Keratinocyte (primary cell): Measurements from ENCODE around the gene LHX3. TPM values are rescaled to one million over a fixed set of nuclear protein-coding genes. Genes with fewer than 3 reads are reported as not detected.

Experiments used
- DNase-seq: peaks from one replicate; pipeline ENCODE4 v3.0.0-alpha.2; 2011; ENCODE audit warnings: low read depth, missing footprints, low spot score
- FAIRE-seq: peaks from 2 replicates; lab custom pipeline; 2011; peaks lifted over from hg19 to GRCh38; lab: Jason Lieb, UNC
- H2AFZ ChIP-seq: 2 replicates; pipeline ENCODE4 v1.6.0; 2012; ENCODE audit warnings: low read length, control low read depth, inconsistent platforms; ENCODE audit not compliant: control insufficient read depth
- H3K27ac ChIP-seq: 2 replicates; pipeline ENCODE4 v1.5.1; 2011; ENCODE audit warnings: low read length; ENCODE audit not compliant: control insufficient read depth, insufficient read depth
- H3K27me3 ChIP-seq: 3 replicates; pipeline ENCODE4 v1.6.0; 2011; ENCODE audit warnings: low read length; ENCODE audit not compliant: control insufficient read depth, insufficient read depth; ENCODE audit errors: extremely low read depth
- H3K36me3 ChIP-seq, 2 experiments: 2 replicates in 1 of 2; 3 replicates in 1 of 2; pipeline ENCODE4 v1.5.1; 2011; ENCODE audit warnings: low read length in 2 of 2, mild to moderate bottlenecking in 1 of 2; ENCODE audit not compliant: control insufficient read depth in 2 of 2, insufficient read depth in 2 of 2; ENCODE audit errors: extremely low read depth in 1 of 2
- H3K4me1 ChIP-seq: 3 replicates; pipeline ENCODE4 v1.5.1; 2011; ENCODE audit warnings: low read length; ENCODE audit not compliant: control insufficient read depth, insufficient read depth; ENCODE audit errors: extremely low read depth
- H3K4me2 ChIP-seq: 3 replicates; pipeline ENCODE4 v1.6.0; 2011; ENCODE audit warnings: low read depth, low read length; ENCODE audit not compliant: control insufficient read depth, insufficient read depth; ENCODE audit errors: extremely low read depth
- H3K4me3 ChIP-seq, 3 experiments: fragments of 200-600 bp in 1 of 3; sonication (generic) in 1 of 3; 2 replicates in 2 of 3; 3 replicates in 1 of 3; pipeline ENCODE4 v1.5.1; 2011 to 2016; ENCODE audit warnings: low read length in 3 of 3, mild to moderate bottlenecking in 3 of 3, control low read depth in 2 of 3, inconsistent platforms in 1 of 3, low read depth in 1 of 3, mixed read lengths in 1 of 3, mixed run types in 1 of 3, moderate library complexity in 1 of 3; ENCODE audit not compliant: control insufficient read depth in 2 of 3, insufficient read depth in 2 of 3; ENCODE audit errors: extremely low read depth in 1 of 3
- H3K79me2 ChIP-seq: 2 replicates; pipeline ENCODE4 v1.6.0; 2012; ENCODE audit warnings: low read length; ENCODE audit not compliant: control insufficient read depth, insufficient read depth
- H3K9ac ChIP-seq: 3 replicates; pipeline ENCODE4 v1.6.0; 2011; ENCODE audit warnings: low read length; ENCODE audit not compliant: control insufficient read depth, insufficient read depth; ENCODE audit errors: extremely low read depth
- H3K9me1 ChIP-seq: 3 replicates; pipeline ENCODE4 v1.6.0; 2011; ENCODE audit warnings: low read length; ENCODE audit not compliant: control insufficient read depth, insufficient read depth; ENCODE audit errors: extremely low read depth
- H3K9me3 ChIP-seq: 2 replicates; pipeline ENCODE4 v1.5.1; 2012; ENCODE audit warnings: low read depth, low read length; ENCODE audit not compliant: control insufficient read depth
- H4K20me1 ChIP-seq: 3 replicates; pipeline ENCODE4 v1.6.0; 2011; ENCODE audit warnings: low read length; ENCODE audit not compliant: control insufficient read depth, insufficient read depth; ENCODE audit errors: extremely low read depth
- EZH2 ChIP-seq: IDR thresholded peaks from one replicate; pipeline ENCODE4 v1.6.1; 2012; ENCODE audit warnings: inconsistent platforms, mild to moderate bottlenecking, low read length, moderate library complexity
- dilution Hi-C: fragments of 300-500 bp; cut with MboI; formaldehyde crosslinking; loops from one replicate; pipeline ENCODE4 v1.7.0; 2020; ENCODE audit warnings: low sequenced_read_pairs; ENCODE audit not compliant: extremely low pct_ligation_motif_present
- polyA plus RNA-seq, 5 experiments: library from polyadenylated mRNA; depleted of rRNA in 3 of 5; stranded (reverse) in 3 of 5; stranded (forward) in 1 of 5; unstranded in 1 of 5; fragments of >200 nt; gene quantifications; 1 replicate in 1 of 5; 2 replicates in 3 of 5; 3 replicates in 1 of 5; pipeline versions ENCODE4 v1.2.1 to v1.2.3, GENCODE V29; 2011 to 2012; ENCODE audit warnings: missing spikeins in 2 of 5, low read depth in 1 of 5, low replicate concordance in 1 of 5
- TF ChIP-seq, protein P1 (sequence below), 3 experiments: IDR thresholded peaks in 1 of 3; conservative IDR thresholded peaks in 1 of 3; optimal IDR thresholded peaks in 1 of 3; 2 replicates in 2 of 3; 3 replicates in 1 of 3; pipeline versions ENCODE3 to v1.5.1; 2011; ENCODE audit warnings: low read length in 3 of 3, mild to moderate bottlenecking in 3 of 3, moderate library complexity in 2 of 3, control low read depth in 1 of 3, inconsistent platforms in 1 of 3; ENCODE audit not compliant: insufficient read depth in 2 of 3; ENCODE audit errors: extremely low read depth in 1 of 3

LHX3 gene
- polyA plus RNA-seq, 1 donor (not counting 4 experiments of a cell fraction or from before 2014, with no cell fraction given) = not detected

DNA sequence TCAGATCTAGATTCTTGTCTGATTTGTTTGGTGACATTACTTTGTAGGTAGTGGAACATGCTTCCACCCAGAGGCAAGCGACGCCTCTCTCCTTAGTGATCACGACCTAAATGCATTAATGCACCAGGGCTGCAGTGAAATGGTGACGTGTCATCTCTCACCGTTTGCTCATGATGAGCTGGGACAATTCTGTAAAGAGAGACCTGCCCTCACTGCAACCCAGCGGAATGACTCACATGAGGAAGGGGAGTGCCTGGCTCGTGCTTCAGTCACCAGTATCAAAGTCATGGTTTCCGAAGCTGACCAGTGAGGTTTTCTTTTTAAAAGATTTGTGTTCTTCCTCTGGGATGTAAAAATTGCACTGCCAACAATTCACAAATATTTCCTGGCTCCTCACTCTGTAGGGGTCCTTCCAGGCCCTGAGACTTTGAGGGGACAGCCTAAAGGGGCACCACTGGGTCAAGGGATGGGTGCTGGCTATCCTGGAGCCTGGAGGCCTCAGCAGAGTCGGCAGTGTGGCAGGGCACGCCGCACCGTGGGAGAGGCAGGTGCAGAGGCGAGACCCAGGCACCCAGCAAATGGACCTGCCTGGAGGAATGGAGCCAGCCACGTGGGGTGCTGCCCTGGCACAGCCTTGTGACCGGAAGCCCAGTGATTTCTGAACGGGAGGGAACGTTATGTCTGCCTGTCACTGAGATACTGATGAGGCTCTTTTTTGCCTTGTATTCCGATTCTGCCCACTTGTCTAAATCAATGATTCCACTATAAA lies 23.4 kb upstream of the LHX3 start:
- Histone ChIP-seq H3K9ac (peak overlapping the region; percentile 66), H3K4me2 (peak overlapping the region; percentile 84), H2AFZ (no peak overlapping the region), H3K4me1 (peaks cover 32% of the 10 kb centered on the region), H3K9me1 (peaks cover 5% of the 10 kb centered on the region), H3K27me3 (no peaks in the 10 kb centered on the region), H3K27ac (peak overlapping the region; percentile 72), H4K20me1 (peaks cover 21% of the 10 kb centered on the region), H3K79me2 (peaks cover 3% of the 10 kb centered on the region), H3K36me3 (peaks cover 2 to 6% of the 10 kb centered on the region in 2 experiments), H3K9me3 (no peaks in the 10 kb centered on the region), H3K4me3 (peak overlapping the region in 2 of 3 experiments; percentile 30 to 31)
- DNase-seq (peak; percentile 64), FAIRE-seq (peak; percentile 89)
- dilution Hi-C loops = no loop called here
- no peak for TF ChIP-seq EZH2
- TF ChIP-seq, protein P1, sequence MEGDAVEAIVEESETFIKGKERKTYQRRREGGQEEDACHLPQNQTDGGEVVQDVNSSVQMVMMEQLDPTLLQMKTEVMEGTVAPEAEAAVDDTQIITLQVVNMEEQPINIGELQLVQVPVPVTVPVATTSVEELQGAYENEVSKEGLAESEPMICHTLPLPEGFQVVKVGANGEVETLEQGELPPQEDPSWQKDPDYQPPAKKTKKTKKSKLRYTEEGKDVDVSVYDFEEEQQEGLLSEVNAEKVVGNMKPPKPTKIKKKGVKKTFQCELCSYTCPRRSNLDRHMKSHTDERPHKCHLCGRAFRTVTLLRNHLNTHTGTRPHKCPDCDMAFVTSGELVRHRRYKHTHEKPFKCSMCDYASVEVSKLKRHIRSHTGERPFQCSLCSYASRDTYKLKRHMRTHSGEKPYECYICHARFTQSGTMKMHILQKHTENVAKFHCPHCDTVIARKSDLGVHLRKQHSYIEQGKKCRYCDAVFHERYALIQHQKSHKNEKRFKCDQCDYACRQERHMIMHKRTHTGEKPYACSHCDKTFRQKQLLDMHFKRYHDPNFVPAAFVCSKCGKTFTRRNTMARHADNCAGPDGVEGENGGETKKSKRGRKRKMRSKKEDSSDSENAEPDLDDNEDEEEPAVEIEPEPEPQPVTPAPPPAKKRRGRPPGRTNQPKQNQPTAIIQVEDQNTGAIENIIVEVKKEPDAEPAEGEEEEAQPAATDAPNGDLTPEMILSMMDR (optimal IDR thresholded peaks at IDR 0.05 in 1 of 3, IDR thresholded peaks at IDR 0.05 in 1 of 3, conservative IDR thresholded peaks at IDR 0.05 in 1 of 3; ENCODE audit: extremely low read depth in 1 of 3, insufficient read depth in 2 of 3, low read length in 3 of 3) = no peak

DNA sequence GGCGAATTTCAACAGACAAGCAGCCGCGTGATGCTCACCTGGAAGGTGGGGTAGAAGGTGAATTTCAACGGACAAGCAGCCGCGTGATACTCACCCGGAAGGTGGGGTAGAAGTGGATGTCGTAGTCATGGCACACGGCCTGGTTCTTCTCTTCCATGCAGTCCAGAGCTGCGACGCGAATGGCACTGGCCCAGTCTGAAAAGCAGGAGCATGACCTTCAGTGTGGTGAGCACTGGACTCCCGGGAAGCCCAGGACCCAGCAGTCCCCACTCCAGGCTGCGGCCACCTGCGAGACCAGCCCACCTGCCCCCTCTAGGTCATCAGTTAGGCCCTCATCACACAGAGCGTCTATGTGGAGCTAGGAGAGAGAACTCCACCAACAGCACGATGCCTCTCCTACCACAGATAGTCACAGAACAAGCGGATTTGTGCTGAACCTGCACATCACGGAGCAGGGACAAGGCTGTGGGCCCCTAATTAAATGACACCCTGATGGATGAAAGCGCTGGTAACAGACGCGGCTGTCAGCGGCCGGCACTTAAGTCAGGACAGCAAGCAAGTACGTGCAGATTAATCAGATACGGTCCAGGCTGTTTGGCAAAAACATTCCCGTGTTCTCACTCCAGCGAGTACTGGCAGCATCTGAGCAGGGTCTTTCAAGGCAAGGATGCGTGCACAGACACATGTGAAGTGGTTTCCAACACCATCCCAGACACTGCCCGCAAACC lies 21.9 kb upstream of the LHX3 start:
- H3K79me2 ChIP-seq = peaks cover 3% of the 10 kb centered on the region
- no peak for DNase-seq
- H3K4me1 ChIP-seq = peaks cover 32% of the 10 kb centered on the region
- no peaks in the 10 kb centered on the region for H3K27me3 ChIP-seq
- no peak overlapping the region for H2AFZ ChIP-seq
- H3K9ac ChIP-seq = no peak overlapping the region
- no peak for TF ChIP-seq EZH2
- TF ChIP-seq, protein P1 (optimal IDR thresholded peaks at IDR 0.05 in 1 of 3, IDR thresholded peaks at IDR 0.05 in 1 of 3, conservative IDR thresholded peaks at IDR 0.05 in 1 of 3; ENCODE audit: extremely low read depth in 1 of 3, insufficient read depth in 2 of 3, low read length in 3 of 3) = no peak
- no peak overlapping the region for H3K27ac ChIP-seq
- no peak for FAIRE-seq
- no peaks in the 10 kb centered on the region for H3K9me3 ChIP-seq
- H3K36me3 ChIP-seq = peaks cover 4 to 9% of the 10 kb centered on the region in 2 experiments
- H4K20me1 ChIP-seq = peaks cover 25% of the 10 kb centered on the region
- H3K9me1 ChIP-seq = peaks cover 5% of the 10 kb centered on the region
- dilution Hi-C loops = no loop called here
- no peak overlapping the region for H3K4me2 ChIP-seq
- no peak overlapping the region for H3K4me3 ChIP-seq
